Measurements from ENCODE around the gene TMEM178A.
"Not testable (repeated sequence)": the region's sequence is repeated elsewhere in the genome, so short reads cannot be mapped to it uniquely, and the experiment has no call there.

TMEM178A gene

DNA sequence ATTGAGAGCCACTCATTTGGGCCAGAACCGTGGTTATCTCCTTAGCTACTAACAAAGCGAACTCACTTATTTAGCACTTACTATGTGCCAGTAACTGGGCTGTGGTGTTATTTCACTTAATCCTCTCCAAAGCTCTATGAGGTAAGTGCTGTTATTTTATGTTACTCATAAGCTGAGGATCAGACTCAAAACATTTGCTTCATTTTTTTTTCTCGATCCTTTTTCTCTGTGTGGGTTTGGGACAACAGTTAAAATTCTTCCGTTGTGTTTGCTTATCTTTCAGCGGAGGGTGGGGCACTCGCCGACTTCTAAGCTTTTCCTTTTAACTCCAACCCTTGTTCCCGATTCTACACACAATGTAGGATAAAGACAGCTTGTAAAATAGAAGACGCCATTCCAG is 52.8 kb downstream of the TMEM178A start:
- DNase-seq, result no peak

DNA sequence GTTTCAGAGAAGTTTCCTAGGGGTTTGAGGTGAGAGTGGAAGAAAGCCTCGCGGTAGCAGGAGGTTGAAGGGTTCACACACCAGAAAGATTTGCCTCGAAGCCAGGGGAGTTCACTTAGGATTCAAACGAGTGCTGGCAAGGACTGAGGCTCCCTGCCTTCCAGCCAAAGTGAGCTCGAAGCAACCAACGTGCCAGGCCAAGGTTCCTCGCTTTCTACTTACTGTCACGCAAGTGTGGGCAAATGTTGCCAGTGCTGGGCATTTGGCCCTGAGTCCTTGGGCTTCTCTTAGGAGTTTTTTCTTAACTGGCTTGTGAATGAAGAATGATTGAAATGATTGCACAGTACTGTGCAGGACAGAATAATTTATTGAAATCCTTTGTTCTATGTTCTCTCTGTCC is 53.6 kb downstream of the TMEM178A start:
- no peak for DNase-seq

DNA sequence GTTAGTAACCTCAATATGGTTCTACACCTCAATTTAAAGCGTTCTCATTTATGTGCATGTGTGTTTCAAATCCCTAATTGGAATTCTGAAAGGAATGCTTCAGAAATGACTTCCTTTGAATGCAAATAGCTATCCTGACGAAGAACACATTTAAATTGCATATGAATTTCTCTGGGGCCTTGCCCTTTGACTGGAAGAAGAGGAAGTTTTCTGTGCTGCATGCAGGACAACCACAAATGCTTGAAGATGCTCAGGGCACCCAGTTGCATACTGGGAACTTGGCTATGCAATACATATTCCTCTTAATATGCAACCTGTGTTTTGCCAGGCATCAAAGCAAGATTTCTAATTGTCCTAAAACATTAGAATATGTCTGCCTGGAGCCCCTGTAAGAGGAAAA is 55.3 kb downstream of the TMEM178A start:
- no peak for DNase-seq

DNA sequence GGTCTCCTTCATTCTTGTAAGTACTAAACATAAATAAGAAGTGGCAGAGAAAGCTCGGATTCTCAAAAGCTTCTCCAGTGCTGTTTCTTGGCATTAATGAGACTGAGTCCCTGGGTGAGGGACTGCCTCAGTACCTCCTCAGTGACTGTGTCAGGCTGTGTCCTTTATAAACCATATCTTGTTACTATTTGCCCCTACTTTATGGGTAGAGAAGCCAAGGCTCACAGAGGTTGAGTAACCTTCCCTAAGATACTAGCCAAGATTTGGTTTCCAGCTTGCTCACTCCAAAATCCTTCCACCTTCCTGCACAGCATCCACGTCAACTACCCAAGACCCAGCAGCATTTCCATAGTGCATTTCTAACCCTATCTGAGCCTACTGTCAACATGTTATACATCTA is 57.8 kb downstream of the TMEM178A start:
- DNase-seq, result no peak

DNA sequence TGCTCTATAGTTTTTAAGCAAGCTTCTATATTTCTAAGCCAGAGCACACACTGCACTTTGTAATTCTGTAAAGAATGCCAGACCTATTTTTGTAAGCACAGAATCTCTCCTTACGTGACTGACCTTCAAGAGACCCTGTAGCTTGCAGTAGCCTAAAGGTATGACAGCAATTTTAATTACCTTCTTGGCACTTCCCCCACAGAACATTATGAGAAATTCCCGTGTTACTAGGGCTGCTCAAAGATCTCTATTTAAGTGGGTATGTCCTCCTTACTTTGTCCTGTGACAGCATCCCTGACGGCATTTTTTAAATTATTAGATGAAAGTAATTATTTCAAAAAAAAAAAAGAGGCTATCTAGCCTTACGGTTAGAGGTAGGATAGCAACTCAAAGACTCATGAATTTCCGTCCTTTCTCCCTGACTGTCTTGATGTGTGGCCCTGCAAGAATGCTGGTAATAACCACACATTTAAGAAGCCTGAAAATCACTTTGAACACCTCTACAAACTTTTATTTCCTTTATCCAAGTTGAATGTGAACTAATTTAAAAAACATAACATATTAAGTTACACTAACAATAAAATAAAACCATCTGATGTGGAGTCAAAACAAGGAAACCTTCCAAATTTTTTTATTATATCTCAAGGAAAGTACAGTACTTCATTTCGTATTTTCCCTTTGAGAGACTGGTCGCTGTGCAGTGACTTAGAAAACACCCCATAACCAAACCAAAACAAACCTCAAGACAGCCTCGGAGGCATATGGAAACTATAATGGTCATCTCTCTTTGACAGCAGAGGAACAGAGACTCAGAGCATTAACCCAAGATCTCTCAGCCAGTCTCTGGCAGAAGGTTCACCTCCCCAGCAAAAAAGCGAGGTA is 58.5 kb downstream of the TMEM178A start:
- DNase-seq, result no peak

DNA sequence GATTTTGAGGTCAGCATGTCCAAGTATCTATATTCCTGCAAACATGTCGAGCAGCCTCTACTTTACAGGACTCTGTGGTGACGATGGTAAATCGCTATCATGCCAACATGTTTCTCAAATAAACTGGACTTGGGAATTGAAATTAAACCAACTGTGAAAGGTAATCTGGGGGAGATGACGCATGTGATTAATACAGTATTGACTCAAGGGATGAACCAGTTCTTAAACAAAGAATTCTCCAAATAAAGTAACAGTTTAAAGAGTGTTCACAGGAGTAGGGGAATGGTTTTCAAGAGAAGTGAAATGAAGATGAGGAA is 59.1 kb downstream of the TMEM178A start:
- no peak for DNase-seq

DNA sequence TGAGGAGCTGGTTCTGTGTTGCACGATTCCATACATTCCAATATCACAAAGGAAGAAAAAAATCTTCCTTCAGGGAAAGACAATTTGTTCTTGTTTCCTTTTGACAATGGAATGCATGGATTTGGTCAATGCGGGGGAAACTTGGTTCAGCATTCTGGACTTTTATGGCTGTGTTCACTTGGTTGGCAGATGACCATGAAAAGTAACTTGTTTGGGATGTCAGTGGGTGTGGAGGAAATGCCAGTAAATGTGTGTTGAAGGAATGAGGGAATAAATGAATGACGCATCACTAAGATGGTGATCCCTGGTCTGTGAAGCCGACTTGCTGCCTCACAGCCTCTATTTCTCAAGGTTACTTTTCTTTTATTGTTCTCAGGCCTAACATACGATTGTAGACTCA is 59.7 kb downstream of the TMEM178A start:
- DNase-seq, result no peak

DNA sequence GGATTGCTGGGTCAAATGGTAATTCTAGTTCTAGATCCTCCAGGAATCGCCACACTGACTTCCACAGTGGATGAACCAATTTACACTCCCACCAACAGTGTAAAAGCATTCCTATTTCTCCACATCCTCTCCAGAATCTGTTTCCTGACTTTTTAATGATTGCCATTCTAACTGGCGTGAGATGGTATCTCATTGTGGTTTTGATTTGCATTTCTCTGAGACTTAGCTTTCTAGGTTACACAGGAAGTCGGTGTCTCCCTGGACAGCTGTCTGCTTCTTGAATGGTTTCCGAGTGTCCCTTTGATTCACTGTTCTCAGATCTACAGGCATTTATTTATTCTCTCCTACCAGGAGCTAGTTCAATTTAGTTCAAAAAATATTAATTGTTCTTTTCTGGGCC is 62.4 kb downstream of the TMEM178A start:
- not testable (repeated sequence) for DNase-seq

DNA sequence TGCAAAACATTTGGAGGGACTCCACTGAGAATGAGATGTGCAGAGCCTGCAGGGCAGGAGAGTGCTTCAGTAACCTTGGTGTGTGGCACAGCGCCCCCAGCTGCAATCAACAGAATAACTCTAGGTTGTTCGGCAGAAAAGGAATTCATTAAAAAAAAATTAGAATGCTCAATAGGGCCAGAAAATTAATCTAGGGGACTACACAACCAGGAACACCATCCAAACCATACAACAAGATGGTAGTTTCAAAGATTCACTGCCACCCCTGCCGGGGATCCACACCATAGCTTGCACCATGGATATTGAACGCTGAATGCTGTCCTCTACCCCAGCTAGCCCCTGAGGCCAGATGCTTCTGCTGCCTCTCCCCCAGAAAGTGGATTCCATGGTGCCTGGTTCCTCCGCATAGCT is 63.2 kb downstream of the TMEM178A start:
- no peak for DNase-seq

DNA sequence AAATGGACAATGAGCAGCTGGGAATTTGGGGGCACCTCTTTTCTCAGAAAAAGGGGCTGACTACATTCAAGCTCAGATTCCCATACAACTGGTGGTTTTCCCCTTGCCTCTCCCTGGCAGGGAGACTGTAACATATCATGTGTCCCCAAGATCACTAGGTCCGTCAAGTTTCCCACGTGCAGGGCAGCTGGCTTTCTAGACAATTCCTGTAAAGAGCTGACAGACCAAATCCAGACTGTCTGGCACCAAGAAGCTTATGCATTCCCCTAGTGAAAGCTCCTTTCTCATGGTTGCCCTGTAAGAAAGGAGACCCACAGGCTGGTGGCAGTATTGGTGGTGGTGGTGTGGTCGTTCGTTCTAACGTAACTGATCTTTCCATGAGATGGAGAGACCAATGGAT is 64.6 kb downstream of the TMEM178A start:
- no peak for DNase-seq

DNA sequence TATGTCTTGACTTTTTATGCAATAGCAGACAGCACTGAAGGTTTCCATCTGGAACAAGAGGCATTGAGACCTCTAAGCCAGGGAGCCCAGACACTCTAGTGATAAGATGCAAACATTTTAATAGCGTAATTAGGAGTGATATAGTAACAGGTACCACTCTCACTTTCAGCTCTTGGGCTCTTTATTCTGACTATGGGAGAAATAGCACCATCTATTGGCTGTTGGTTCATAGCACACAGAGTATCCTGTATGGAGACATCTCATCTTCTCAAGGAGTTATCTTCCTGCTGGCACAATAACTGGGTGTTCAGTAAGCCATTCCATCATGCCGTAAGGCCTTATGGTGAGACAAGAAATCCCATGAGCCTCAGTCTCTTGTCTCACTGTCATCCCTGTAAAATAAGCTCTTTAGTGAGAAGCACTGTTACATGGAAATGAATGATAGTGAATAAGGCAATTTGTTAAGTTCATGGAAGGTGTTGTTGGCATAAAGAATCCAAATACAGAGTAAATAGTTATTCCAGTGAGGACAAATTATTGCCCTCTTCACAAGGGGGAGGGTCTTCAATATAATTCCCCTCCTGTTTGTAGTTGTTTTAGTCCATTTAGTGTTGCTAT is 65.1 kb downstream of the TMEM178A start:
- no peak for DNase-seq

DNA sequence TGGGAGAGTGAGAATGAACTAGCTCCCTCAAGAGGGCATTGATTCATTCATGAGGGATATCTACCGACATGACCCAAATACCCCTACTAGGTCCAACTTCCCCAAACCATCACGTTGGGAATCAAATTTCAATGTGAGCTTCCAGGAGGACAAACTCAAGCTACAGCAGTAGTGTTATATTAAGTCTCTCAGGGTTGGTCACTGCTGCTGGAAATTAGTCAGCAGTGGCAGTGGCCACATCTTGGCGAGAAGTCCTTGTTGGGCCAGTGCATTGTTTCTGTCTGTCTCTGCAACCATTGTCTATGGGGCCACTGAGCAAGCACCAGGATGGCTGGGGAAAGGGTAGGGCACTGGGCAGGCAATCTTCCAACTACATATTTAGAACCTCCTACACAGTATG is 65.8 kb downstream of the TMEM178A start:
- DNase-seq, result no peak

DNA sequence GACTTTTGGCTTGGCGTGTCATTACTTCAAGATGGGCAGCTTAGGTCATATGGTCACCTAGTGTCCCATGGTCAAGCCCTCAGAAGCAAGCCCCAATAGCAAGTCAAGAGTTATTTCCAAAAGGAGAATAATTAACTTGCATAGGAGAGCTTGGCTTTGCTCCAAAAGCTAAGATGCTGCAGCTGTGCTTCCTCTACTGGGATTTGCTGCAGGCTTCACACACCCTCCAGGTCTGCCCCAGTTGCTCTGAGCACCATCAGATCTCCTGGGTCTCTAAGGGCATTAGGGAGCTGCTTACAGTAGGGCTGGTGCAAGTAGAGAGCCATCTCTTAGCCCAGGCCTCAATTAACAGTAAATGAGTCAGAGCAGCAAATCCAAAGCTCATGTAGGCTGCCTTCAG is 66.8 kb downstream of the TMEM178A start:
- no peak for DNase-seq

DNA sequence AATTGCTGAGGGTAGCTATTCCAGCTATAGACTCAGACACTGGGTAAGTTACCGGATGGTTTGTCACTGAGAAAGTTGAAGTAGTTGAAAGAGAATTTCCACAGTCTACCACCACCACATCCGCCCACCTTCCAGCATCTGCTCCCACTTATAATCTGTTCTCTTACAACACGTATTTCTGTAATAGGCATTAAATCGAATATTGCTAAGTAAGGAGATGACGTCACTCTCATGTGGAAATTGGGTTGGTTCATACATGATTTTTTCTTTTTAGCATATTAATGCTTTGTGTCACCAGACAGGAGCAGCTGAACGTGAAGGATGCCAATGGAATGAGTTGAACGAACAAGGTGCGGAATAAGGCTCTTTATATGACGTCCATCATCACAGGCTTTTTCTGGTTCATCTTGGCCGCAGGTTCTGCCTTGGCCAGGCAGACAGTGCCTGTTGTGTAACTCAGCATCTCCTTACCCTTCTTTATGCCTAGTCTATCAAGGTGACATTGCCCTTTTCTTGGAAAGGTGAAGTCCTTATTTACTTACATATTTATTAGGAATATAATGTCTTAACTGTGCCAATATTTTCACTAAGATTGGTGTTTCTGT is 67.5 kb downstream of the TMEM178A start:
- DNase-seq, result no peak

DNA sequence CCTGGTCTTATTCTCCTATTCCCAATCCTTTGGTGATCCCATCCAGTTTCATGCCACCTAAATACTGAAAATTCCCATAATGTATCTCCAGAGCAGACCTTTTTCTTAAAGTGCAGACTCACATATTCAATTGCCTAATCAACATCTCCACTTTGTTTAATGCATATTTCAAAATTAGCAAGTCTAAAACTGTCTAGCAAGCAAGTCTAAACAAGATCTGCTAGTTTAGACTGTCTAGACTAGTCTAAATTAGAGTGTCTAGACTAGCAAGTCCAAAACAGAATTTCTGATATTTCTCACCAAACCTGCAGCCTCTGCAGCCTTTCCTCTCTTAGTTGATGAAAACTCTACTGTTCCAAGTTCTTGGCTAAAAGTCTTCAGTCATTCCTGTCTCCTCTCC is 68.7 kb downstream of the TMEM178A start:
- DNase-seq, result no peak

DNA sequence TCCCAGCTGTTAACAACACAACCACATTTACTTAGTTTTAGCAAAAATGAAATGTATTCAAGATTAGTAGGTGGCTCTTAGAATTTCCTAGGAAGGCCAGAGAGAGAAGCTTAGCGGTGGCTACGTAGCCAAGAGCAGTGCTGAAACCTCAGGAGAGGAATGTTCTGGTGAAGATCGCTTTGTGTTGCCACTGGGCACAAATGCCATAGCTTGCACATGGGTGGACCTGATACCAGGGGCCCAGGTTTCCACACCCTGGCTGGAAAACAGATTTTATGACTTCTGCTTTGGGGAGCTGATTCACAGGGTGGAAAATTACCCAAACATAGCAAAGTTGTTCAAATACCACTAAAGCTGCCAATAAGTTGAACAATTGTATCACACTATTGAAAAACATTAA is 69.9 kb downstream of the TMEM178A start:
- DNase-seq, result no peak

DNA sequence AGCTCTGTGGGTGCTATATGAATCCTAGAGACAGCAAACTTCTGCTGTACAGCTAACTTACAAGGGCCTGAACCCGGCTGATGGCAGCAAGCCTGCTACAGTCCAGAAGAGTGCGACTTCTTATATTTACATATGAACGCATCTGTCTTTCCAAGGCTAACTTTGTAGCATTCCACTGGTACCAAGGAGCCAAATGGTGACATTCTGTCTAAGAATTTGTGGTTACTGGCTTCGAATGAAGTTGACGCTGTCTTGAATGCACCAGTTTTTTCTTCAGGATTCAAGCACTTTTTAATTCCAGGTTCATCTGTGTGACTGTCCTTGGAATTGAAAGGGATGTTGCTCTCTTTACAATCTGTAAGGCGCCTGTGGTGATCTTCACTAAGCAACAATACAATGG is 70.9 kb downstream of the TMEM178A start:
- DNase-seq, result no peak

DNA sequence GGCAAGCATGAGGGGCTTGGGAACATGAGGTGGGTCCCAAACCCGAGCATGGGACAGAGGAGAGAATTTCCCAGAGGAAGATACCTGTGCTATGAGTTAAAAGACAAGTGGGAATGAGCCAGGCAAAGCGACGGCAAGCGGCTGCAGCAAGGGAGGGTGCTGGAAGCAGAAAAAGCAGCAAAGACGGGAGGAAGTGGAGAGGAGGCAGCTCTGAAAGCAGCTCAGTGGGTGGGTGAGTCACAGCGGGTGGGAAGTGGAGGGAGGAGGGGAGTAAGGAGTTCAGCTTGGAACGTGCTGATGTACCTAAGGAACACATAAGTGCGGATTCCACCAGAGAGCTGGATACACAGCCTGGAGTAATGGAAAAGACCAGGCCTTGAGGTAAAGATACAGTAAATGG is 71.9 kb downstream of the TMEM178A start:
- DNase-seq, result no peak

DNA sequence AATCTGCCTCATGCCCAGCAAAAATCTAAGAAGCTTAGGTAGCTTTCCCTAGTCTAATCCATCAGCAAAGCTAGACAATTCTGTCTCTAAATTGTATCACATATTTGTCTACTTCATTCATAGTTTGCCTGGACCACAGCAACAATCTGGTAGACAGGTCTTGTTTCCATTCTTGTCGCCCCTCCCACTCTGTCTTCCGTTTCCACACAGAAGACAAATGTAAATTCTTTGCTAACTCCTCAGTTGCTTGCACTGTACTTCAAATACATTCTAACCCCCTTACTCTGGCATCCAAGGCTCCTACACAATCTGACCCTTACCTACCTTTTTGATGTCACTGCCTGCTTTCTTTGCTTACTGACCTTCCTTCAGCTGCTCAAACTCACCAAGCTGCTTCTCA is 73.2 kb downstream of the TMEM178A start:
- no peak for DNase-seq

DNA sequence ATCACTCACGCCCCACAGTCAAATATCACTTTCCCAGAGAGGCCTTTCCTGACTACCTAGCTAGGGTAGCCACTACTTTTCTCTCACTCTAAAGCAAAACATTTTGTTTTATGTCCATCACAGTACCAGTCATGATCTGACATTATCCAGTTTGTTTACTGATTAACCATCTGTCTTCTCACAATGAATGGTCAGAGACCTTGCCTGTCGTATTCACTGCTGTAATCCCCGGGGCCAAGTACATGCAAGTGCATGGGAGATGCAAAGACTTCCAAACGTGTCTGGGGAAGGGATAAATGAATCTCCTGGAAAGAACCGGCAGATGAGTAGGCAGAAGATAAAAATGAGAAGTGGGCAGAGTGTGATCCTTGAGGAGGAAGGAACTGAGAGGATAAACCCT is 73.7 kb downstream of the TMEM178A start:
- DNase-seq, result no peak

DNA sequence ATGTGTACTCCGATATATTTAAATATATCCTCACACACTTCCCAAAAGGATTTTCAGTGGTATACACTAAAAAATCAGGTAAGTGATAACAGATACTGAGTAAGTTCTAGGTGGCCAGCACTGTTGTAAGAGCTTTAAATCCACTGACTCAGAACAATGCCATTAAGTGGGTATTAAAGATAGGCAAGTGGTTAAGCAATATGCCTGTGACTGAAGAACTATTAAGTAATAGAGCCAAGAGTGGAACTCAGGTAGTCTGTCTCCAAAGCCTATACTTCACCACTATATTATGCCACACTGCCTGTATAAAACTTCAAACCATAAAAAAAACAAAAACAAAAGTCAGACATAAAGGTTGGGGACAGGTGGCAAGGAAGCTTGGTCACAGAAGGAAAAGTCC is 76.2 kb downstream of the TMEM178A start:
- no peak for DNase-seq

DNA sequence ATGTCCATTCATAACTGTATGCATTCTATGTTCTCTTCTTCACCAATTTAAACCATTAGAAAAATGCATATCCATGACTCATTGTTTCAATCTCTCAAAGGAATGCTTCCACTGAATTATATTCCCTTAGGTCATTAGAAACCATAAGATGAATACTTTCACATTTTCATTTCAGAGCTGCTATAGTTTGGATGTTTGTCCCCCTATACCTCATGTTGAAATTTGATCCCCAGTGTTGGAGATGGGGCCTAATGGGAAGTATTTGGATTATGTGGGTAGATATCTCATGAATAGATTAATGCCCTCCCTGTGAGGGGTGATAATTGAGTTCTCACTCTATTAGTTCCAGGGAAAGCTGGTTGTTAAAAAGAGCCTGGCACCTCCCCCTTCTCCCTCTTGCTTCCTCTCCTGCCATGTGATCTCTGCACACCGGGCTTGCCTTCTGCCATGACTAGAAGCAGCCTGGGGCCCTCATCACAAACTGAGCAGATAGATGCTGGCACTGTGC is 77.6 kb downstream of the TMEM178A start:
- DNase-seq, result no peak

DNA sequence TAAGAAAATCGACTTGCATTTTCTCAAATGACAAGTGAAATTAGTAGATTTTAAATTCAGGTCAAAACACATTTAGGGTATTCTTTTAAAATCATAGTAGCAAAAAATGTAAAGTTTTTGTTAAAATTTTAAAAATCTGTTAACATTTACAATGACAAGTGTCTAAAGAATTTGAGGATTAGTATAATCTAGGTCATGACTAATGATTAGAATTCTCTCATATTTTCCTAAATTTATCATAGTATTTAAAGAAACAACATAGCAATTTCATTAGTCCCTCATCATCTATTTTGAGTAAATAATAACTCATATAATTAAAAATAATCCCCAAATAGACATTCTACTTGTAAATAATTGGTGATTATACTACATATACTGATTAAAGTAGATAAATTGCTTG is 89.7 kb downstream of the TMEM178A start:
- no peak for DNase-seq

DNA sequence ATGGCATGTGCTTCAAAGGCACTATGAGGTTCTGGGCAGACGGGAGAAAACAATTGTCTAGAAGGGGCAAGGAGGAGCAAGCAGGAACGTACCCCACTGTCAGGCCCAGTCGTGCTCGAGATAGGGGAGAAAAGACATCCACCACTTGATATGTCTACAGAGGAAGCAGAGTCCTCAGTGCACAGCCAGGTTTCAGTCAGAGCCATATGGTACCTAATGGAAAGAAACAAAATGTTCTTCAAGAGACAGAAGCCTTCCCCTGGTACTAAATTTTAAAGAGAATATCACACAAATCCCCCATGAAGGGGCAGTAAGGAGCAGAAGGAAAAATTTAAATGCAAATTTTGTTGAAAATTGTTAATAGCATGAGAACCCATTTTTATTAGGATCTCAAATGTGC is 91.4 kb downstream of the TMEM178A start:
- DNase-seq, result no peak

Data from activated CD4-positive, alpha-beta T cell treated with anti-CD3 and anti-CD28 coated beads, Interleukin-2, amount 50 U/mL, for 4 hours (primary cell).